Panc1 (cell line): ENCODE measurements around the gene DDX24. TPM values are rescaled to one million over a fixed set of nuclear protein-coding genes. Genes with fewer than 3 reads are reported as not detected.

ENCODE experiments used
- ATAC-seq: fragments of 200-7000 bp; cut with Tn5 transposase; 2 replicates; pipeline ENCODE4 v1.9.1; 2020; ENCODE audit warnings: mild to moderate bottlenecking, moderate library complexity
- BruUV-seq: library from RNA; stranded (reverse); fragments of 400-500 nt; replicated peaks from 2 replicates; lab custom pipeline; 2021; lab: Mats Ljungman, UMichigan
- CTCF ChIA-PET: fragments of 300-600 bp; sonication (Branson Sonifier 250); formaldehyde crosslinking; loops from one replicate; lab custom pipeline; 2022; ENCODE audit warnings: antibody characterized with exemption; lab: Charles Lee
- POLR2A ChIA-PET: fragments of 300-600 bp; sonication (Branson Sonifier 250); formaldehyde crosslinking; loops from one replicate; lab custom pipeline; 2022; ENCODE audit warnings: antibody characterized with exemption; lab: Charles Lee
- DNase-seq: peaks from one replicate; pipeline ENCODE4 v3.0.0-alpha.2; 2010; ENCODE audit warnings: low read depth, low spot score
- H3K27ac ChIP-seq: 2 replicates; pipeline ENCODE4 v1.5.1; 2011; ENCODE audit warnings: mild to moderate bottlenecking, low read length, inconsistent platforms
- H3K27me3 ChIP-seq: fragments of 200-500 bp; sonication (Bioruptor generic); 2 replicates; pipeline ENCODE4 v1.6.0; 2014; ENCODE audit warnings: low read length, inconsistent platforms; ENCODE audit not compliant: control insufficient read depth, insufficient read depth
- H3K36me3 ChIP-seq: fragments of 200-500 bp; sonication (Bioruptor generic); 2 replicates; pipeline ENCODE4 v1.5.1; 2014; ENCODE audit warnings: inconsistent platforms, mild to moderate bottlenecking, low read length, moderate library complexity; ENCODE audit not compliant: control insufficient read depth, insufficient read depth
- H3K4me1 ChIP-seq: 2 replicates; pipeline ENCODE4 v1.5.1; 2011; ENCODE audit warnings: inconsistent platforms, mild to moderate bottlenecking, low read length, moderate library complexity; ENCODE audit not compliant: control insufficient read depth, insufficient read depth
- H3K4me3 ChIP-seq, 2 experiments: 2 replicates each; pipeline ENCODE4 v1.5.1; 2011 to 2012; ENCODE audit warnings: low read depth in 2 of 2, low read length in 2 of 2, mild to moderate bottlenecking in 2 of 2, inconsistent platforms in 1 of 2, moderate library complexity in 1 of 2
- H3K9me3 ChIP-seq: fragments of 200-500 bp; sonication (Bioruptor generic); 2 replicates; pipeline ENCODE4 v1.5.1; 2014; ENCODE audit warnings: low read depth, mild to moderate bottlenecking, inconsistent platforms, low read length, moderate library complexity; ENCODE audit not compliant: control insufficient read depth, insufficient read depth
- POLR2AphosphoS5 ChIP-seq: IDR thresholded peaks from 2 replicates; pipeline ENCODE4 v1.6.1; 2012; ENCODE audit warnings: mild to moderate bottlenecking, low read depth, low read length, moderate library complexity
- SIN3A ChIP-seq: IDR thresholded peaks from 2 replicates; pipeline ENCODE4 v1.6.1; 2012; ENCODE audit warnings: low read depth, mild to moderate bottlenecking, low read length, moderate library complexity, borderline replicate concordance; ENCODE audit not compliant: insufficient read depth
- TCF7L2 ChIP-seq: IDR thresholded peaks from 2 replicates; pipeline ENCODE4 v1.6.1; 2011; ENCODE audit warnings: mild to moderate bottlenecking, low read depth, low read length, inconsistent platforms
- in situ Hi-C: cut with HindIII; loops from 2 replicates; pipeline ENCODE4 v1.10.0; 2016; ENCODE audit warnings: low sequenced_read_pairs, low pct_unique_long_range_greater_than_20kb
- intact Hi-C: fragments of 100-400 bp; cut with micrococcal nuclease; formaldehyde crosslinking; loops from one replicate; pipeline ENCODE4 v1.10.0; 2022; ENCODE audit not compliant: unreplicated experiment
- total RNA-seq: library from RNA; stranded (reverse); gene quantifications from one replicate; pipeline ENCODE4 v1.2.1, GENCODE V29; 2021; ENCODE audit not compliant: unreplicated experiment
- TF ChIP-seq, protein P1 (sequence below), 2 experiments: IDR thresholded peaks; 2 replicates each; pipeline ENCODE4 v1.6.1; 2011 to 2012; ENCODE audit warnings: low read depth in 2 of 2, control low read depth in 1 of 2, low read length in 1 of 2, mild to moderate bottlenecking in 1 of 2, moderate library complexity in 1 of 2; ENCODE audit not compliant: insufficient read depth in 1 of 2
- TF ChIP-seq, protein P2 (sequence below): fragments of 450-650 bp; IDR thresholded peaks from 2 replicates; pipeline ENCODE4 v1.5.1; 2017; ENCODE audit warnings: mild to moderate bottlenecking

Gene DDX24
- total RNA-seq, 1 experiment from 2014 or later, result 103 TPM

DNA sequence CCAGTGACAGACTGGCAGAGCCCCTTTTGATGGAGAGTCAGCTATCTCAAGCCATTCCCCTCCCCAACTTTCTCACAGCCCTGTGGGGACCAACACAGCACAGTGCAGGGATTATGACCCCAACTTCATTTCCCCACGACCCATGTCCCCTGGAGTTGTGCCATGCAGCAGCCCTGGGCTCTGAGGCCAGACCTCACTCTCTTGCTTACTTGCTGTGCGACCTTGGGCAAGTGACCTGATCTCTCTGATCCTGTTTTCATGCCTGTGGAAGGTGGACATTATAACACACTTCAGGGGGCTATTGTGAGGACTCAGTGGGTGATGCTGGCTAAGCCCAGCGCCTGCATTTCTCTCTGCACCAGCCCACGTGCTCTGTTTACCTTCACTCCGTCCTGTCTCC, 40.8 kb downstream of the DDX24 start:
- Histone ChIP-seq H3K4me1 (no peaks in the 10 kb centered on the region), H3K36me3 (no peaks in the 10 kb centered on the region), H3K4me3 (no peak overlapping the region), H3K27me3 (no peaks in the 10 kb centered on the region), H3K9me3 (no peaks in the 10 kb centered on the region), H3K27ac (no peak overlapping the region)
- no peak for TF ChIP-seq SIN3A
- TF ChIP-seq TCF7L2, result no peak
- TF ChIP-seq, protein P1, sequence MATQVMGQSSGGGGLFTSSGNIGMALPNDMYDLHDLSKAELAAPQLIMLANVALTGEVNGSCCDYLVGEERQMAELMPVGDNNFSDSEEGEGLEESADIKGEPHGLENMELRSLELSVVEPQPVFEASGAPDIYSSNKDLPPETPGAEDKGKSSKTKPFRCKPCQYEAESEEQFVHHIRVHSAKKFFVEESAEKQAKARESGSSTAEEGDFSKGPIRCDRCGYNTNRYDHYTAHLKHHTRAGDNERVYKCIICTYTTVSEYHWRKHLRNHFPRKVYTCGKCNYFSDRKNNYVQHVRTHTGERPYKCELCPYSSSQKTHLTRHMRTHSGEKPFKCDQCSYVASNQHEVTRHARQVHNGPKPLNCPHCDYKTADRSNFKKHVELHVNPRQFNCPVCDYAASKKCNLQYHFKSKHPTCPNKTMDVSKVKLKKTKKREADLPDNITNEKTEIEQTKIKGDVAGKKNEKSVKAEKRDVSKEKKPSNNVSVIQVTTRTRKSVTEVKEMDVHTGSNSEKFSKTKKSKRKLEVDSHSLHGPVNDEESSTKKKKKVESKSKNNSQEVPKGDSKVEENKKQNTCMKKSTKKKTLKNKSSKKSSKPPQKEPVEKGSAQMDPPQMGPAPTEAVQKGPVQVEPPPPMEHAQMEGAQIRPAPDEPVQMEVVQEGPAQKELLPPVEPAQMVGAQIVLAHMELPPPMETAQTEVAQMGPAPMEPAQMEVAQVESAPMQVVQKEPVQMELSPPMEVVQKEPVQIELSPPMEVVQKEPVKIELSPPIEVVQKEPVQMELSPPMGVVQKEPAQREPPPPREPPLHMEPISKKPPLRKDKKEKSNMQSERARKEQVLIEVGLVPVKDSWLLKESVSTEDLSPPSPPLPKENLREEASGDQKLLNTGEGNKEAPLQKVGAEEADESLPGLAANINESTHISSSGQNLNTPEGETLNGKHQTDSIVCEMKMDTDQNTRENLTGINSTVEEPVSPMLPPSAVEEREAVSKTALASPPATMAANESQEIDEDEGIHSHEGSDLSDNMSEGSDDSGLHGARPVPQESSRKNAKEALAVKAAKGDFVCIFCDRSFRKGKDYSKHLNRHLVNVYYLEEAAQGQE (IDR thresholded peaks at IDR 0.05; ENCODE audit: insufficient read depth in 1 of 2, low read depth in 2 of 2, low read length in 1 of 2), result no peak
- TF ChIP-seq POLR2AphosphoS5, result no peak
- TF ChIP-seq, protein P2, sequence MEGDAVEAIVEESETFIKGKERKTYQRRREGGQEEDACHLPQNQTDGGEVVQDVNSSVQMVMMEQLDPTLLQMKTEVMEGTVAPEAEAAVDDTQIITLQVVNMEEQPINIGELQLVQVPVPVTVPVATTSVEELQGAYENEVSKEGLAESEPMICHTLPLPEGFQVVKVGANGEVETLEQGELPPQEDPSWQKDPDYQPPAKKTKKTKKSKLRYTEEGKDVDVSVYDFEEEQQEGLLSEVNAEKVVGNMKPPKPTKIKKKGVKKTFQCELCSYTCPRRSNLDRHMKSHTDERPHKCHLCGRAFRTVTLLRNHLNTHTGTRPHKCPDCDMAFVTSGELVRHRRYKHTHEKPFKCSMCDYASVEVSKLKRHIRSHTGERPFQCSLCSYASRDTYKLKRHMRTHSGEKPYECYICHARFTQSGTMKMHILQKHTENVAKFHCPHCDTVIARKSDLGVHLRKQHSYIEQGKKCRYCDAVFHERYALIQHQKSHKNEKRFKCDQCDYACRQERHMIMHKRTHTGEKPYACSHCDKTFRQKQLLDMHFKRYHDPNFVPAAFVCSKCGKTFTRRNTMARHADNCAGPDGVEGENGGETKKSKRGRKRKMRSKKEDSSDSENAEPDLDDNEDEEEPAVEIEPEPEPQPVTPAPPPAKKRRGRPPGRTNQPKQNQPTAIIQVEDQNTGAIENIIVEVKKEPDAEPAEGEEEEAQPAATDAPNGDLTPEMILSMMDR, result no peak
- in situ Hi-C loops (no loop called here), intact Hi-C loops (no loop called here)
- BruUV-seq, result no TSS peak
- ChIA-PET POLR2A (no interaction called here), CTCF (no interaction called here)
- DNase-seq (no peak), ATAC-seq (no peak)

DNA sequence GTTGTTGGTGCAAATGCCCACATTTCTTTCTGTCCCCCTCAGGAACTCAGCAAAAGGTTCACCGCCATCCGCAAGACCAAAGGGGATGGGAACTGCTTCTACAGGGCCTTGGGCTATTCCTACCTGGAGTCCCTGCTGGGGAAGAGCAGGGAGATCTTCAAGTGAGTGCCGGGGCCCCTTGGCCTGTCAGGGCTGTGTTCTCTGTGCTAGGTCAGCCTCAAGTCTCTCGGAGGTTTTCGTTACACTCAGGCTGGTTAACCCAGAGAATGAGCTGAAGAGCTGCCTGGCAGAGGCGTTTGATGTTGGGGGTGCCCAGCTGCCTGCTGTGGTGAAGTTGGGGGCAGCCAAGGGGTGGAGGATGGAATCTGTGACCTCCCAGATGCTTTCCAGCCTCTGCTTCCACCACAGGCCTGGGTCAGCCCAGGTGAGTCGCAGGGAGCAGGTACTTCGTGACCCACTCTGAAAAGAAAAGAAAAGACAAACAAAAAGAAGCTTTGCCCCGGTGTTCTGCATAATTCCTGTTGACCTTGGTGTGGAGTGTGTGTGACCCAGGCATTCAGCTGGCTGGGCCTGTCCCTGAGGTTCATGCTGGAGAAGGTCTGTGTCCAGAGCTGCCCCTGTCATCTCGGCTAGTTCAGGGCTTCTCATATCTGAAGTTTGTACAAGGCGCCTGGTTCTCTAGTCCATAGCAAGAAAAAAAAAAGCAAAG, 41.9 kb downstream of the DDX24 start:
- no peak overlapping the region for H3K27ac ChIP-seq
- intact Hi-C loops, result no loop called here
- no peak for DNase-seq
- in situ Hi-C loops, result no loop called here
- no TSS peak for BruUV-seq
- H3K4me3 ChIP-seq, result no peak overlapping the region
- no peaks in the 10 kb centered on the region; the same call in 1 of the 2 replicates for H3K9me3 ChIP-seq
- no peaks in the 10 kb centered on the region for H3K4me1 ChIP-seq
- ChIA-PET CTCF (no interaction called here), POLR2A (no interaction called here)
- TF ChIP-seq, protein P2, result no peak
- TF ChIP-seq, protein P1 (IDR thresholded peaks at IDR 0.05; ENCODE audit: insufficient read depth in 1 of 2, low read depth in 2 of 2, low read length in 1 of 2), result no peak
- TF ChIP-seq SIN3A (no peak), POLR2AphosphoS5 (no peak)
- no peaks in the 10 kb centered on the region for H3K27me3 ChIP-seq
- H3K36me3 ChIP-seq, result no peaks in the 10 kb centered on the region
- ATAC-seq, result no peak
